ENCODE data around the gene PCMT1. TPM values are rescaled to one million over a fixed set of nuclear protein-coding genes. Genes with fewer than 3 reads are reported as not detected.

Gene PCMT1
- total RNA-seq, 1 experiment from 2014 or later = 90.7 TPM

DNA sequence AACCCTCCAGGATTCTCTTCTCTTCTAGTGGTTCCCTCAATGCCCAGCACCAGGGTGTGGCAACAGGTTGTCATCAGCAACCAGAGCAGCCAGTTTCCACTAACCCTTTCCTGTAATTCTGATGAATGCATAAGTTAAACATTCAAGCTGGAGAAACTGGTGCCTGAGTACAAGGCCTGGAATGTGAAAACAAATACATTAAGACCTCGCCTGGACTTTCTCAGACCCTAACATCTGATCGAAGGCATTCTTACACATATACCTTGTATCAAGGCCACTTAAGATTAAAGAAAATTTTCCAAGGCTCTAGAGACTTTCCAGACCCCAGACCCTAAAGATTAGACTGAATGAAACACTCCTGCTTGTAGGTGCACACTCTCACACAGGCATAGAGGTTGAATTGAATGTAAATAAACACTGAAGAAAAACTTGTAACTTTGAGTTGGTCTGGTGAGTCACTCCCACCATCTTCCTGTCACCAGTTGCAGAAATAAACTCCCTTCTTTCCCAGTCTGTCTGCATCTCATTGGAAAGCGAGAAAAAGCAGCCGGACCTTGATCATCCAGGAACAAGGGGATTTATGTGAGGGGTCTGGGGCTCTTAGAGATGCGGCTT lies 105.6 kb downstream of the PCMT1 start:
- no peak overlapping the region for H3K4me3 Mint-ChIP-seq
- no peak overlapping the region for H3K27ac Mint-ChIP-seq
- no peak for DNase-seq (ENCODE audit: low spot score)

DNA sequence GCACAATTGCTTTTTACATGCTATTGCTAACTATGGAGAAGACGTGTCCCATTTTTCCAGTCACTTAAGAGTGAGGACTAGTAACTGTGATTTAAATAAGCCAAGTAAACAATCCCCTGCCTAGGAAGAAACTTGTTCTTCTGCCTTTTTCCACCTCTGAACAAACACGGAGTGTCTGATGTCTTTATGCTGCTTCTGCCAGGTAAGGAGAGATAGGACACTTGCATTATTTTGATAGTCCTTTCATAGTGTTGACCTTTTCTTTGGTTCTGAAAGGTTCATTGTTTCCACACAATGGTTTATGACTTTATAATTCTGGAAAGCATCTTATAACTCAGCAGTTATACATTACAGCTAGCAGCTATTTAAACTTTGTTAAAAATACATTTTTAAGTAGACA lies 106.2 kb downstream of the PCMT1 start:
- Mint-ChIP-seq H3K4me1 (peaks cover 43% of the 10 kb centered on the region), H3K9me3 (no peaks in the 10 kb centered on the region), H3K27ac (0 out of 2 replicates have a peak overlapping the region, but pooled peaks have one; percentile 23), H3K4me3 (no peak overlapping the region), H3K36me3 (no peaks in the 10 kb centered on the region), H3K27me3 (ENCODE audit: low read depth) (no peaks in the 10 kb centered on the region)
- ChIA-PET POLR2A (no interaction called here), CTCF (no interaction called here)
- TF ChIP-seq, protein P1, sequence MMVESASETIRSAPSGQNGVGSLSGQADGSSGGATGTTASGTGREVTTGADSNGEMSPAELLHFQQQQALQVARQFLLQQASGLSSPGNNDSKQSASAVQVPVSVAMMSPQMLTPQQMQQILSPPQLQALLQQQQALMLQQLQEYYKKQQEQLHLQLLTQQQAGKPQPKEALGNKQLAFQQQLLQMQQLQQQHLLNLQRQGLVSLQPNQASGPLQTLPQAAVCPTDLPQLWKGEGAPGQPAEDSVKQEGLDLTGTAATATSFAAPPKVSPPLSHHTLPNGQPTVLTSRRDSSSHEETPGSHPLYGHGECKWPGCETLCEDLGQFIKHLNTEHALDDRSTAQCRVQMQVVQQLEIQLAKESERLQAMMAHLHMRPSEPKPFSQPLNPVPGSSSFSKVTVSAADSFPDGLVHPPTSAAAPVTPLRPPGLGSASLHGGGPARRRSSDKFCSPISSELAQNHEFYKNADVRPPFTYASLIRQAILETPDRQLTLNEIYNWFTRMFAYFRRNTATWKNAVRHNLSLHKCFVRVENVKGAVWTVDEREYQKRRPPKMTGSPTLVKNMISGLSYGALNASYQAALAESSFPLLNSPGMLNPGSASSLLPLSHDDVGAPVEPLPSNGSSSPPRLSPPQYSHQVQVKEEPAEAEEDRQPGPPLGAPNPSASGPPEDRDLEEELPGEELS (CRISPR knock-in tag; IDR thresholded peaks at IDR 0.05) = no peak
- TF ChIP-seq, protein P2, sequence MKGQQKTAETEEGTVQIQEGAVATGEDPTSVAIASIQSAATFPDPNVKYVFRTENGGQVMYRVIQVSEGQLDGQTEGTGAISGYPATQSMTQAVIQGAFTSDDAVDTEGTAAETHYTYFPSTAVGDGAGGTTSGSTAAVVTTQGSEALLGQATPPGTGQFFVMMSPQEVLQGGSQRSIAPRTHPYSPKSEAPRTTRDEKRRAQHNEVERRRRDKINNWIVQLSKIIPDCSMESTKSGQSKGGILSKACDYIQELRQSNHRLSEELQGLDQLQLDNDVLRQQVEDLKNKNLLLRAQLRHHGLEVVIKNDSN (CRISPR knock-in tag; IDR thresholded peaks at IDR 0.05) = no peak
- TF ChIP-seq CREB1 (CRISPR knock-in tag; IDR thresholded peaks at IDR 0.05) (no peak), ZNF416 (CRISPR knock-in tag; IDR thresholded peaks at IDR 0.05) (no peak)
- TF ChIP-seq, protein P3, sequence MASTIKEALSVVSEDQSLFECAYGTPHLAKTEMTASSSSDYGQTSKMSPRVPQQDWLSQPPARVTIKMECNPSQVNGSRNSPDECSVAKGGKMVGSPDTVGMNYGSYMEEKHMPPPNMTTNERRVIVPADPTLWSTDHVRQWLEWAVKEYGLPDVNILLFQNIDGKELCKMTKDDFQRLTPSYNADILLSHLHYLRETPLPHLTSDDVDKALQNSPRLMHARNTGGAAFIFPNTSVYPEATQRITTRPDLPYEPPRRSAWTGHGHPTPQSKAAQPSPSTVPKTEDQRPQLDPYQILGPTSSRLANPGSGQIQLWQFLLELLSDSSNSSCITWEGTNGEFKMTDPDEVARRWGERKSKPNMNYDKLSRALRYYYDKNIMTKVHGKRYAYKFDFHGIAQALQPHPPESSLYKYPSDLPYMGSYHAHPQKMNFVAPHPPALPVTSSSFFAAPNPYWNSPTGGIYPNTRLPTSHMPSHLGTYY (CRISPR knock-in tag; IDR thresholded peaks at IDR 0.05) = no peak
- TF ChIP-seq, protein P4, sequence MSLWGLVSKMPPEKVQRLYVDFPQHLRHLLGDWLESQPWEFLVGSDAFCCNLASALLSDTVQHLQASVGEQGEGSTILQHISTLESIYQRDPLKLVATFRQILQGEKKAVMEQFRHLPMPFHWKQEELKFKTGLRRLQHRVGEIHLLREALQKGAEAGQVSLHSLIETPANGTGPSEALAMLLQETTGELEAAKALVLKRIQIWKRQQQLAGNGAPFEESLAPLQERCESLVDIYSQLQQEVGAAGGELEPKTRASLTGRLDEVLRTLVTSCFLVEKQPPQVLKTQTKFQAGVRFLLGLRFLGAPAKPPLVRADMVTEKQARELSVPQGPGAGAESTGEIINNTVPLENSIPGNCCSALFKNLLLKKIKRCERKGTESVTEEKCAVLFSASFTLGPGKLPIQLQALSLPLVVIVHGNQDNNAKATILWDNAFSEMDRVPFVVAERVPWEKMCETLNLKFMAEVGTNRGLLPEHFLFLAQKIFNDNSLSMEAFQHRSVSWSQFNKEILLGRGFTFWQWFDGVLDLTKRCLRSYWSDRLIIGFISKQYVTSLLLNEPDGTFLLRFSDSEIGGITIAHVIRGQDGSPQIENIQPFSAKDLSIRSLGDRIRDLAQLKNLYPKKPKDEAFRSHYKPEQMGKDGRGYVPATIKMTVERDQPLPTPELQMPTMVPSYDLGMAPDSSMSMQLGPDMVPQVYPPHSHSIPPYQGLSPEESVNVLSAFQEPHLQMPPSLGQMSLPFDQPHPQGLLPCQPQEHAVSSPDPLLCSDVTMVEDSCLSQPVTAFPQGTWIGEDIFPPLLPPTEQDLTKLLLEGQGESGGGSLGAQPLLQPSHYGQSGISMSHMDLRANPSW (CRISPR knock-in tag; conservative IDR thresholded peaks at IDR 0.05; ENCODE audit: low read depth) = no peak
- TF ChIP-seq, protein P5, sequence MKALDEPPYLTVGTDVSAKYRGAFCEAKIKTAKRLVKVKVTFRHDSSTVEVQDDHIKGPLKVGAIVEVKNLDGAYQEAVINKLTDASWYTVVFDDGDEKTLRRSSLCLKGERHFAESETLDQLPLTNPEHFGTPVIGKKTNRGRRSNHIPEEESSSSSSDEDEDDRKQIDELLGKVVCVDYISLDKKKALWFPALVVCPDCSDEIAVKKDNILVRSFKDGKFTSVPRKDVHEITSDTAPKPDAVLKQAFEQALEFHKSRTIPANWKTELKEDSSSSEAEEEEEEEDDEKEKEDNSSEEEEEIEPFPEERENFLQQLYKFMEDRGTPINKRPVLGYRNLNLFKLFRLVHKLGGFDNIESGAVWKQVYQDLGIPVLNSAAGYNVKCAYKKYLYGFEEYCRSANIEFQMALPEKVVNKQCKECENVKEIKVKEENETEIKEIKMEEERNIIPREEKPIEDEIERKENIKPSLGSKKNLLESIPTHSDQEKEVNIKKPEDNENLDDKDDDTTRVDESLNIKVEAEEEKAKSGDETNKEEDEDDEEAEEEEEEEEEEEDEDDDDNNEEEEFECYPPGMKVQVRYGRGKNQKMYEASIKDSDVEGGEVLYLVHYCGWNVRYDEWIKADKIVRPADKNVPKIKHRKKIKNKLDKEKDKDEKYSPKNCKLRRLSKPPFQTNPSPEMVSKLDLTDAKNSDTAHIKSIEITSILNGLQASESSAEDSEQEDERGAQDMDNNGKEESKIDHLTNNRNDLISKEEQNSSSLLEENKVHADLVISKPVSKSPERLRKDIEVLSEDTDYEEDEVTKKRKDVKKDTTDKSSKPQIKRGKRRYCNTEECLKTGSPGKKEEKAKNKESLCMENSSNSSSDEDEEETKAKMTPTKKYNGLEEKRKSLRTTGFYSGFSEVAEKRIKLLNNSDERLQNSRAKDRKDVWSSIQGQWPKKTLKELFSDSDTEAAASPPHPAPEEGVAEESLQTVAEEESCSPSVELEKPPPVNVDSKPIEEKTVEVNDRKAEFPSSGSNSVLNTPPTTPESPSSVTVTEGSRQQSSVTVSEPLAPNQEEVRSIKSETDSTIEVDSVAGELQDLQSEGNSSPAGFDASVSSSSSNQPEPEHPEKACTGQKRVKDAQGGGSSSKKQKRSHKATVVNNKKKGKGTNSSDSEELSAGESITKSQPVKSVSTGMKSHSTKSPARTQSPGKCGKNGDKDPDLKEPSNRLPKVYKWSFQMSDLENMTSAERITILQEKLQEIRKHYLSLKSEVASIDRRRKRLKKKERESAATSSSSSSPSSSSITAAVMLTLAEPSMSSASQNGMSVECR (CRISPR knock-in tag; IDR thresholded peaks at IDR 0.05; ENCODE audit: borderline replicate concordance) = no peak
- DNase-seq (ENCODE audit: low spot score) (no peak), ATAC-seq (no peak)

More for the DNA sequence above, 105.6 kb downstream of the PCMT1 start:
- POLR2A ChIA-PET = no interaction called here
- Mint-ChIP-seq H3K27me3 (ENCODE audit: low read depth) (no peaks in the 10 kb centered on the region), H3K36me3 (no peaks in the 10 kb centered on the region), H3K4me1 (peaks cover 37% of the 10 kb centered on the region), H3K9me3 (no peaks in the 10 kb centered on the region)
- ATAC-seq = peak; percentile 21
- CTCF ChIA-PET = no interaction called here
- TF ChIP-seq, protein P6, sequence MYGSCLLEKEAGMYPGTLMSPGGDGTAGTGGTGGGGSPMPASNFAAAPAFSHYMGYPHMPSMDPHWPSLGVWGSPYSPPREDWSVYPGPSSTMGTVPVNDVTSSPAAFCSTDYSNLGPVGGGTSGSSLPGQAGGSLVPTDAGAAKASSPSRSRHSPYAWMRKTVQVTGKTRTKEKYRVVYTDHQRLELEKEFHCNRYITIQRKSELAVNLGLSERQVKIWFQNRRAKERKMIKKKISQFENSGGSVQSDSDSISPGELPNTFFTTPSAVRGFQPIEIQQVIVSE (CRISPR knock-in tag; IDR thresholded peaks at IDR 0.05; ENCODE audit: borderline replicate concordance) = no peak
- TF ChIP-seq ZNF396 (CRISPR knock-in tag; IDR thresholded peaks at IDR 0.05; ENCODE audit: borderline replicate concordance) (no peak), NR3C1 (CRISPR knock-in tag; conservative IDR thresholded peaks at IDR 0.05; ENCODE audit: low read depth) (no peak), GABPB1 (CRISPR knock-in tag; IDR thresholded peaks at IDR 0.05) (peak; percentile 27; the same call in 1 of the 2 replicates)
- TF ChIP-seq, protein P2 (CRISPR knock-in tag; IDR thresholded peaks at IDR 0.05) = no peak
- TF ChIP-seq, protein P7, sequence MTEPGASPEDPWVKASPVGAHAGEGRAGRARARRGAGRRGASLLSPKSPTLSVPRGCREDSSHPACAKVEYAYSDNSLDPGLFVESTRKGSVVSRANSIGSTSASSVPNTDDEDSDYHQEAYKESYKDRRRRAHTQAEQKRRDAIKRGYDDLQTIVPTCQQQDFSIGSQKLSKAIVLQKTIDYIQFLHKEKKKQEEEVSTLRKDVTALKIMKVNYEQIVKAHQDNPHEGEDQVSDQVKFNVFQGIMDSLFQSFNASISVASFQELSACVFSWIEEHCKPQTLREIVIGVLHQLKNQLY (CRISPR knock-in tag; IDR thresholded peaks at IDR 0.05) = no peak

All from WTC11 (cell line).